ENCODE data around the gene PRSS50.
"Not testable (repeated sequence)": the region's sequence is repeated elsewhere in the genome, so short reads cannot be mapped to it uniquely, and the experiment has no call there.

PRSS50 gene, protein sequence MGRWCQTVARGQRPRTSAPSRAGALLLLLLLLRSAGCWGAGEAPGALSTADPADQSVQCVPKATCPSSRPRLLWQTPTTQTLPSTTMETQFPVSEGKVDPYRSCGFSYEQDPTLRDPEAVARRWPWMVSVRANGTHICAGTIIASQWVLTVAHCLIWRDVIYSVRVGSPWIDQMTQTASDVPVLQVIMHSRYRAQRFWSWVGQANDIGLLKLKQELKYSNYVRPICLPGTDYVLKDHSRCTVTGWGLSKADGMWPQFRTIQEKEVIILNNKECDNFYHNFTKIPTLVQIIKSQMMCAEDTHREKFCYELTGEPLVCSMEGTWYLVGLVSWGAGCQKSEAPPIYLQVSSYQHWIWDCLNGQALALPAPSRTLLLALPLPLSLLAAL

GRCh38 chr3:46717447-46718231 lies at the start of gene PRSS50:
TSS of gene PRSS50 (minus strand) at chr3:46717869. CDS start at chr3:46717824, 45 bp downstream.
- no peak for DNase-seq

DNA sequence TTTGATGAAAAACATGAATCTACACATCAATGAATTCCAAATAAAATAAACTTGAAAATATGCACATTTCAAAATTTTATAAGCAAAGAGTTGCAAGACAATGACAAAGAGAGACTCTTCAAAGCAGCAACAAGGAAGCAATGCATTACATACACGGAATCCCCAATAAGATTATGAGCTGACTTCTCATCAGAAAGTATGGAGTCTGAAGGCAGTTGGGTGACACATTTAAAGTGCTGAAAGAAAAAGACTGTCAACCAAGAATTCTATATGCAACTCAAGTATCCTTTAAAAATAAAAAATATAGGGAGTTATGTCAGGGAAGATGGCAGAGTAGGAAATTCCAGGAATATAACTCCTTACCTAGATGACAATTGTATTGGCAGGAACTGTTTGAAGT lies 46.5 kb upstream of the PRSS50 start:
- no peak for DNase-seq

DNA sequence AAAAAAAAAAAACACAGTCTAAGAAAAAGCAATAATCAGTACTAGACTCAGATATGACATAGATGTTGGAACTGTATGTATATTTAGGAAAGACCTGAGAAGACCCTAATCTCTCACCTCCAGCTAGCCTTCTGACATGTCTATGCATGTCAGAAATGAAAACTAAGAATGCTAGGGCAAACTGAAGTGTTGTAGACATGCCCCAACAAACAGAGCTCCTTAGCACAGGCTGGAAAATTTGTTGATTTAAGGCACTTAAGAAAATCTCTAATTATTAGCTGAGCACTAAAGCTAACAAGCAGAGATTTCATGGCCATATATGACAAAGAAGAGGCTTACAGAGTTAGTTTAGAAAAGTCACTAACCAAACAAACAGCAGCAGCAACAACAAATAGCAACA lies 45.5 kb upstream of the PRSS50 start:
- no peak for DNase-seq

- no peak for DNase-seq
These were observed 41.8 kb upstream of the PRSS50 start for GRCh38 chr3:46759239-46760167.

DNA sequence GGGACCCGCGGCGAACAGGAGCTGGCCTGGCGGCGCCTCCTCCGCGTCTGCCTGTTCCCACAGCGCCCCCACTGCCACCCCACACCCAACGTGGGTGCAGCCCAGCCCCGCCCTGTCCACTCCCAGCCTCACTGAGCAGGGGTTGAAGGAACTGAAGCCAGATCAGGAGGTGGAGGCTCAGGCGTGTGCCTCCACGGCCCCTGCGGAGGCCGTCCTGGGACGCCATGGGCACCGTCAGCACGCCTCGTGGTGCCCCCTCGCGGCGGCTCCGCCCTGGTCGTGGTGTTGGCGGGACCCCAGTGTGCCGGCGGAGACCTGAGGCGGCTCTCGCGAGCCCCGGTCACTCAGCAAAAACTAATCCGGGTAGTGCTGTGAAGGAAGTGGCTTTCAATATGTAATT lies 39.0 kb upstream of the PRSS50 start:
- DNase-seq, result no peak

DNA sequence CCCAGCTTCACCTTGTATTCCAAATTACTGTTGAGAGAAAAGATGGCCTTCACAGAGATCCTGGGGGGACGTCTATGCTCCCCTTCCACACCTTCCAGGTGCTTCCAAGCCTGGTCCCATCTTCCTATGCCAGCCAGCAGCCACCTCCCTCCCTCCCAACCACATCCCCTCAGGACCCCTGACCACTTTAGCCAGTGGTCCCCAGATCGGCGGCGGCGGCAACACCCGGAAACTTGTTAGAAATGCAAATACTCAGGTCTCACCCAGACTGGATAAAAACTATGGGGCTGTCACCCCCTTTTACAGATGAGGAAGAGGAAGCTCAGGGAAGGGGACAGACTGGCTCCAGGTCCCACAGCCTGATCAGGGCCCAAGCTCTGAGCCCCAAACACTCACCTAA lies 38.0 kb upstream of the PRSS50 start:
- DNase-seq, result no peak

DNA sequence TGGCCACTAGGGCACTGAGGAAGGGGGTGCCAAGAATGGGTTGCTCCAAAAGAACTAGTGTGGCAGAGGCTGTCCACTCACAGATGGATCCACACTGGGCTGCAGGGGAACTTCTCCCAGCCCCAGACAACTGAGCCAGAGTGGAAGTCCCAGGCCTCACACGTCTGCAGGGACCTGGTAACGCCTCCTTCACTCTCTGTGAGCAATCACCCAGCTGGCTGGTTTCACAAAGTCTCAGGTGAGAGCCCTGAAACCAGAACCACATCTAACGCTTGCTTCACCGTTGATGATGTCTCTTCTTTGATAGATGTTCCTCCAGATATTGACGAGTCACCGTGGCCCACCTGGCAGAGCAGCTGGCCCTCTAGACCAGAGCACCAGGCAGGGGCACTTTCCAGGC lies 35.5 kb upstream of the PRSS50 start:
- DNase-seq, result not testable (repeated sequence)

DNA sequence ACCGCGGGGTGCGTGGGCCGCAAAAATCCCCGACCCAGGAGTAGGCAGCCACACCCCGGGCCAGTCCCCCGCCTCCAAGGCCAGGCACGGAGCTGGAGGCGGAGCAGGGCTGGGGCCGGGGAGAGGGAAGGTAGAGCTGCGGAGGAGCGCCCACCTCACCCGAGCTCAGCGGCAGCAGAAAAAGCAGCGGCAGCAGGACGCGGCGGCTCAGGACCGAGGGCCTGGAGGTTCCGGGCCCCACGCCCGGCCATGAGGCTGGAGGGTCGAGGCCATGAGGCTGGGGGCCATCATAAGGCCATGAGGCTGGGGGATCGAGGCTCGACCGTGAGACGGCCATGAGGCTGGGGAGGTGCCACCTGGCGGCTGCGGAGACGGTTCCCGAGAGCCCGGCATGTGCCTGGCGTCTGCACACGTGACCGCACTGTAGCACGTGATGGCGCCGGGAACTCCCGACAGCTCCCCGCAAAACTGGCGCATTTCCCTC lies 32.9 kb upstream of the PRSS50 start:
- no peak for DNase-seq

DNA sequence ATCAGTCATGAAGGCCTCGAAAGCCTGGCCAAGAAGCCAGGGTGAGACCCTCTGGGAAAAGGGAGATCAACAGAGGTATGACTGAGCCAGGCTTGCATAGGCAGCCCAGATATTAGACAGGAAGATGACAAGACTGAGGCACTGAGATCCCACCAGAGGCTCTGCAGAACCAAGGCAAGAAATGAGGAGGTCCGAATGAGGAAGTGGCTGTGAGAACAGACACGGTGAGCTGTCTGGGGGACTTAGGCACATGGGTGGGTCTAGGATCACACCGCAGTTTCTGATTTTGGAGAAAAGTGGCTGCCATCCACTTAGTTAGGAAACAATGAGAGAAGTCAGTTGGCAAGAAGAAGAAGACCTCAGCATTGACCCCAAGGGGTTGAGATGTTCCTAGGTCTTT lies 31.5 kb upstream of the PRSS50 start:
- no peak for DNase-seq

DNA sequence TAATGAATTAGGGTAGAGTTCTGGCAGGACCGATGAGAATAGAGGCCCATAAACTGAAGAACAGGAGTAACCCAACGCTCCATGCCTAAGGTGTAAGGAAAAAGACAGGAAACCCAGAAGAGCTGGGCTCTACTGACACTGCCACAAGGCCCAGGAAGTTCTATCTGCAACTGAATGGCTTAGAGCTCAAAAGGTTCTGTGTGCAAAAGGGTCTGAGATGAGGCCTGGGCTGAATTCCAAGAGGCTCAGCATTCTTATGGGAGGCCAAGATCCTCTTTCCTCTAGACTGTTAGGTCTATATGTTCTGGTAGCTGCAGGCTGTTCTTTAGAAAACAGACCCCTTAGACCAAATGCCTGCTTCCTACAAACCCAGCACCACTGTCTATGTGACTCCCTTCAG lies 30.5 kb upstream of the PRSS50 start:
- DNase-seq, result no peak

GRCh38 chr3:46746711-46747110 lies 29.0 kb upstream of the PRSS50 start:
- DNase-seq, result no peak

GRCh38 chr3:46742992-46743585 lies 25.4 kb upstream of the PRSS50 start:
- no peak for DNase-seq

DNA sequence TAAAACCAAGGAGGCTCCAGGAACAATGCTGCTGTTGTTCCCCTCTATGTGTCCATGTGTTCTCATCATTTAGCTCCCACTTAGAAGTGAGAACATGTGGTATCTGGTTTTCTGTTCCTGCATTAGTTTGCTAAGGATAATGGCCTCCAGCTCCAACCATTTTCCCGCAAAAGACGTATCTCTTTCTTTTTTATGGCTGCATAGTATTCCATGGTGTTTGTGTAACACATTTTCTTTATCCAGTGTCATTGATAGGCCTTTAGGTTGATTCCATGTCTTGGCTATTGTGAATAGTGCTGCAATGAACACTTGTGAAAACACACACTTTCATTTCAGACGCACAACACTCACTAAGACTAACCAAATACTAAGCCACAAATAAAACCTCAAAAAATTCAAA lies 21.9 kb upstream of the PRSS50 start:
- not testable (repeated sequence) for DNase-seq

- no peak for DNase-seq
These were observed 19.7 kb upstream of the PRSS50 start for GRCh38 chr3:46737329-46737731.

- DNase-seq, result no peak
These were observed 18.6 kb upstream of the PRSS50 start for GRCh38 chr3:46736006-46736872.

- no peak for DNase-seq
These were observed 17.1 kb upstream of the PRSS50 start for GRCh38 chr3:46734773-46735172.

DNA sequence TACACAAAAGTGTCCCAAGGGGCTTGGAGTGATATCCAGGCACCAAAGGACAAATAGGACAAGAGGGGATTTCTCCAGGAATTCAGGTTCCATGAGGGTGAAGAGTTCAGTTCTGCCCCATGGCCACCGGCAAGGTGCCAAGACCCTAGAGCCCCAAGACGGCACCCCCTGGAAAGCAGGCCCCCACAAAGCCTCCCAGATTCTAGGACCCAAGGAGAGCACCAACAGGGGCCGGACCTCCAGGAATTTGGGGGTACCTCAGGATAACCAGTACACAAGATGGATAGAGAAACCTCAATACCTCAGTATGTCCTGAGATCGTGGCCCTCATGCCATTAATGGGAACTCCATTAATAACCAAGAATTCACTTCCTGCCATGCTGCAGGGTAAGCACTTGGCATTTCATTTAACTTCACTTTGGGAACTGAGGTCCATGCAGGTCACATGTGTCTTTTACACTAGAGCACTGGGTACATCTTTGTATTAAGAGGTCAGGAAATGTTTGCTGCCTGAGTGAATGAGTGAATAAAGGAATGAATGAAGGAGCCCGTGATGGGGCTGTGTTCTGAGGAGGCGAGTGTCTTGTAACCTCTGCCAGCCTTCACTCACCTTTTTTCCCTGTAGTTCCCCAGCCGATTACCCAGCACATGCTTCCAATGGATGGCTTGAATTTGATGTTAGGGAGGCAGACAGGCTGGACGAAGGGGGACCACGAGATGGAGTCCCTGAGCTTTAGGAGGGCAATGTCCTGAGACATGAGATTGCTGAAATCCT lies 15.5 kb upstream of the PRSS50 start:
- DNase-seq, result peak; percentile 24

GRCh38 chr3:46731795-46732194 lies 14.1 kb upstream of the PRSS50 start:
- no peak for DNase-seq

DNA sequence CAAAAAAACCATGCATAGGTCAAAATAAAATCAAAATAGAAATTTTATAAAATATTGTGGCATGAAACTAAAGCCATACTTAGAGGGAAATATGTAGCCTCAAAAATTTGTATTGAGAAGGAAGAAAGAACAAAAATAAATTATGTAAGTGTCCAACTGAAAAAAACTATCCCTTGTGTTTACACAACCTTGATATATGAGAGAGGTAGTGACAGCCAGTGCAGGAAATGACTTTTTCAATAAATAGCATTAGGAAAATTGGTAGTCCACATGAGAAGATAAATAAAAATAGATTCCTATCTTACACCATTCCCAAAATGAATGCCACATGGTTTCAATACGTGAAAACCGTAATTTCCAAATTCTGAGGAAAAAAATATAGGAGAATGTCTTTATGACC lies 13.2 kb upstream of the PRSS50 start:
- no peak for DNase-seq

DNA sequence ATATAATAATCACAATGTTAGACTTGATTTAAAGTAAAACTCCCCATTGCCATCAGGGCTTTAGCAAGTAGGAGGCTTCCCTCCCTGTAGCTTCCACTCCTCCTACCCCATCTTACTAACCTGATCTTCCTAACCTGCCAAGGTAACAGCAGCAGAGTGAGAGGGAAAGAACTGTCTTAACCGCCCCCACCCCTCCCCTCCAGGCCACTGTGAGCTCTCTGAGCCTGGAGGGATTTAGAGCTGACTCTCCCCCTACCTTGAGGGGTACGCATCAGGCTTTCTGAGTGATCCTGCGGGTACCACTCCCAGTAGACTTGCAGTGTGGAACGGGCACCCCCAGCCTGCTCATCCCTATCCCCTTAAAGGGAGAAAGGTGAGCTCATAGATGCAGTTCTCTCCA lies 11.4 kb upstream of the PRSS50 start:
- no peak for DNase-seq

All from HCEC 1CT (cell line).